Prostate gland (tissue), 2 donors: ENCODE results near the gene CLCN2. TPM values are rescaled to one million over a fixed set of nuclear protein-coding genes. Genes with fewer than 3 reads are reported as not detected.

Experiments
- DNase-seq: peaks from one replicate; pipeline ENCODE4 v3.0.0-alpha.2; 2019; ENCODE audit warnings: low spot score
- H3K27ac ChIP-seq, 2 donors: fragments of 200-600 bp; sonication (generic); 2 replicates each; pipeline ENCODE4 v1.5.1; 2017 to 2019
- H3K27me3 ChIP-seq: fragments of 200-600 bp; sonication (generic); replicated peaks from 2 replicates; pipeline ENCODE4 v1.5.1; 2019; ENCODE audit not compliant: insufficient read depth
- H3K36me3 ChIP-seq, 2 donors: fragments of 200-600 bp; sonication (generic); 1 replicate in 1 of 2; 2 replicates in 1 of 2; pipeline versions ENCODE4 v1.5.1 to v1.8.1; 2017 to 2019
- H3K4me1 ChIP-seq: fragments of 200-600 bp; sonication (generic); replicated peaks from 2 replicates; pipeline ENCODE4 v1.5.1; 2019
- H3K4me3 ChIP-seq, 2 donors: fragments of 200-600 bp; sonication (generic); 2 replicates each; pipeline ENCODE4 v1.5.1; 2017 to 2019
- H3K9me3 ChIP-seq: fragments of 200-600 bp; sonication (generic); 2 replicates; pipeline ENCODE4 v1.5.1; 2017
- POLR2A ChIP-seq: fragments of 450-650 bp; IDR thresholded peaks from one replicate; pipeline ENCODE4 v1.6.1; 2016; ENCODE audit warnings: antibody characterized with exemption, mild to moderate bottlenecking
- POLR2AphosphoS5 ChIP-seq: sonication (generic); formaldehyde crosslinking; IDR thresholded peaks from one replicate; pipeline ENCODE4 v1.6.1; 2017; ENCODE audit warnings: antibody characterized with exemption
- WGBS: methylation state at CpG from one replicate; pipeline ENCODE4 v1.1.5; 2018; 5-methylcytosine and 5-hydroxymethylcytosine counted together
- intact Hi-C: fragments of 100-400 bp; cut with DNase I; formaldehyde crosslinking; loops from one replicate; pipeline ENCODE4 v1.14.2; 2022
- total RNA-seq, 2 donors: library from RNA; depleted of rRNA; stranded (reverse); fragments of >200 nt; gene quantifications; one replicate each; pipeline ENCODE4 v1.1.0, GENCODE V29; 2016
- TF ChIP-seq, protein P1 (sequence below), 4 experiments: fragments of 200-600 bp in 2 of 4; fragments of 450-650 bp in 2 of 4; sonication (generic) in 2 of 4; IDR thresholded peaks; 1 replicate in 3 of 4; 2 replicates in 1 of 4; pipeline ENCODE4 v1.5.1; 2016 to 2019; ENCODE audit warnings: antibody characterized with exemption in 4 of 4, mild to moderate bottlenecking in 2 of 4, moderate library complexity in 2 of 4

The CLCN2 gene
- total RNA-seq, 2 donors from 2014 or later, result 4.9 to 47.5 TPM

DNA sequence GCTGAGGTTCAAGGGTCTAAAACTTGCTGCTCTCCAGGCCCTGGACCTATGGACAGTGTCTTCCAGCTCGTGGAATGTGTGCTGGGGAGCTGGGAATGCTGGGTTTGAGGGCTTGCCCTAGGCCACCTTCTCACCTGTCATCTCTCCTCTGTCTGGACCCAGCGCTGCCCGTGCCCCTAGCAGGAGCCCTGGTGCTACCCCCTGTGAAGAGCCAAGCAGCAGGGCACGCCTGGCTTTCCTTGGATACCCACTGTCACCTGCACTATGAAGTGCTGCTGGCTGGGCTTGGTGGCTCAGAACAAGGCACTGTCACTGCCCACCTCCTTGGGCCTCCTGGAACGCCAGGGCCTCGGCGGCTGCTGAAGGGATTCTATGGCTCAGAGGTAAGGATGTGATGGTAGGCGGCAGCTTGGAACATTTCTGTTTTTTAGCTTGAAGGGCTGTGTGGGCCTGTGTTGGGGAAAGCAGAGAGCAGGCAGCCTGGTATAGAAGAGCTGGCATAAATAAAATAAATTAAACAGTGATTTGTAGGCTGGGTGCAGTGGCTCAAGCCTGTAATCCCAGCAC lies 23.5 kb upstream of the CLCN2 start:
- no peak overlapping the region for H3K4me3 ChIP-seq
- H3K4me1 ChIP-seq, result no peaks in the 10 kb centered on the region
- no peaks in the 10 kb centered on the region for H3K9me3 ChIP-seq
- TF ChIP-seq, protein P1, sequence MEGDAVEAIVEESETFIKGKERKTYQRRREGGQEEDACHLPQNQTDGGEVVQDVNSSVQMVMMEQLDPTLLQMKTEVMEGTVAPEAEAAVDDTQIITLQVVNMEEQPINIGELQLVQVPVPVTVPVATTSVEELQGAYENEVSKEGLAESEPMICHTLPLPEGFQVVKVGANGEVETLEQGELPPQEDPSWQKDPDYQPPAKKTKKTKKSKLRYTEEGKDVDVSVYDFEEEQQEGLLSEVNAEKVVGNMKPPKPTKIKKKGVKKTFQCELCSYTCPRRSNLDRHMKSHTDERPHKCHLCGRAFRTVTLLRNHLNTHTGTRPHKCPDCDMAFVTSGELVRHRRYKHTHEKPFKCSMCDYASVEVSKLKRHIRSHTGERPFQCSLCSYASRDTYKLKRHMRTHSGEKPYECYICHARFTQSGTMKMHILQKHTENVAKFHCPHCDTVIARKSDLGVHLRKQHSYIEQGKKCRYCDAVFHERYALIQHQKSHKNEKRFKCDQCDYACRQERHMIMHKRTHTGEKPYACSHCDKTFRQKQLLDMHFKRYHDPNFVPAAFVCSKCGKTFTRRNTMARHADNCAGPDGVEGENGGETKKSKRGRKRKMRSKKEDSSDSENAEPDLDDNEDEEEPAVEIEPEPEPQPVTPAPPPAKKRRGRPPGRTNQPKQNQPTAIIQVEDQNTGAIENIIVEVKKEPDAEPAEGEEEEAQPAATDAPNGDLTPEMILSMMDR (IDR thresholded peaks at IDR 0.05), result no peak
- TF ChIP-seq POLR2A (no peak), POLR2AphosphoS5 (no peak)
- H3K36me3 ChIP-seq, result no peaks in the 10 kb centered on the region
- DNase-seq, result no peak
- 97% methylated on average over 8 of the region's 8 CpGs for whole genome bisulfite sequencing
- no peaks in the 10 kb centered on the region for H3K27me3 ChIP-seq
- H3K27ac ChIP-seq, result no peak overlapping the region
- intact Hi-C loops, result no loop called here

DNA sequence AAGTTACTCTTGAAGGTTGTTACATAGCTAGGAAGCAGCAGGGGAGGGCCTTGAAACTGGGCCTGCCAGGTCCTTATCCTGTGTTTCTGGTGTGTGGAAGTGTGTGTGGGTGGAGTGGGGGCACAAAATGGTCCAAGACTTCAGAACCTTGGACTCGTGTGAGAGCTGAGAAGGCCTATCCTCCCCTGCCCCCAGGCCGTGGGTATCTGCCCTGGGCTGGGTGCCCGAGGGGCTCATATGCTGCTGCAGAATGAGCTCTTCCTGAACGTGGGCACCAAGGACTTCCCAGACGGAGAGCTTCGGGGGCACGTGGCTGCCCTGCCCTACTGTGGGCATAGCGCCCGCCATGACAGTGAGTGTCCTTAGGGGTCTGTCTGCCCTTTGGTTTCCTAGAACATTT lies 22.9 kb upstream of the CLCN2 start:
- WGBS, result 89% methylated on average over 9 of the region's 9 CpGs

DNA sequence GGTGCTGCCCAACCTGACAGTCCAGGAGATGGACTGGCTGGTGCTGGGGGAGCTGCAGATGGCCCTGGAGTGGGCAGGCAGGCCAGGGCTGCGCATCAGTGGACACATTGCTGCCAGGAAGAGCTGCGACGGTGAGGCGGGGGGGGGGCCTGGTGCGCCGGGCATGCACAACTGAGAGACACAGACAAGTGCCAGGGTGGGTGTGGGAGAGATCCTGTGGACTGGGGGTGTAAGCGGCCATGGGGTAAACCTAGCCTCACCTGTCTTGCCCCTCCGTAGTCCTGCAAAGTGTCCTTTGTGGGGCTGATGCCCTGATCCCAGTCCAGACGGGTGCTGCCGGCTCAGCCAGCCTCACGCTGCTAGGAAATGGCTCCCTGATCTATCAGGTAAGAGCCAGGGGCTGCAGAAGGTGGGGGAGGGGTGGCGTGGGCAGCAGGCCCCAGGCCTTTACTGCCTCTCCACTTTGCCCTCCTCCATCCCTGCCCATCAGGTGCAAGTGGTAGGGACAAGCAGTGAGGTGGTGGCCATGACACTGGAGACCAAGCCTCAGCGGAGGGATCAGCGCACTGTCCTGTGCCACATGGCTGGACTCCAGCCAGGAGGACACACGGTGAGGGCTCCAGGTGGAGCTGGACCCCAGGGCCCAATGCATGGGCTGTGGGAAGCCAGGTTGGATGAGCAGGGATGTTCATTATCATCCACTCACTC lies 21.8 kb upstream of the CLCN2 start:
- H3K4me3 ChIP-seq, result no peak overlapping the region
- no peaks in the 10 kb centered on the region for H3K27me3 ChIP-seq
- H3K9me3 ChIP-seq, result no peaks in the 10 kb centered on the region
- H3K27ac ChIP-seq, result no peak overlapping the region
- WGBS, result 96% methylated on average over 15 of the region's 15 CpGs
- no peaks in the 10 kb centered on the region for H3K4me1 ChIP-seq
- intact Hi-C loops, result no loop called here
- TF ChIP-seq POLR2A (no peak), POLR2AphosphoS5 (no peak)
- TF ChIP-seq, protein P1 (IDR thresholded peaks at IDR 0.05), result no peak
- no peak for DNase-seq
- H3K36me3 ChIP-seq, result no peaks in the 10 kb centered on the region

More for the DNA sequence above, 22.9 kb upstream of the CLCN2 start:
- H3K4me3 ChIP-seq, result no peak overlapping the region
- no peak for DNase-seq
- H3K36me3 ChIP-seq, result no peaks in the 10 kb centered on the region
- no peaks in the 10 kb centered on the region for H3K9me3 ChIP-seq
- H3K4me1 ChIP-seq, result no peaks in the 10 kb centered on the region
- no peak overlapping the region for H3K27ac ChIP-seq
- intact Hi-C loops, result no loop called here
- no peaks in the 10 kb centered on the region for H3K27me3 ChIP-seq
- no peak for TF ChIP-seq POLR2A
- TF ChIP-seq POLR2AphosphoS5, result no peak
- TF ChIP-seq, protein P1 (IDR thresholded peaks at IDR 0.05), result no peak

DNA sequence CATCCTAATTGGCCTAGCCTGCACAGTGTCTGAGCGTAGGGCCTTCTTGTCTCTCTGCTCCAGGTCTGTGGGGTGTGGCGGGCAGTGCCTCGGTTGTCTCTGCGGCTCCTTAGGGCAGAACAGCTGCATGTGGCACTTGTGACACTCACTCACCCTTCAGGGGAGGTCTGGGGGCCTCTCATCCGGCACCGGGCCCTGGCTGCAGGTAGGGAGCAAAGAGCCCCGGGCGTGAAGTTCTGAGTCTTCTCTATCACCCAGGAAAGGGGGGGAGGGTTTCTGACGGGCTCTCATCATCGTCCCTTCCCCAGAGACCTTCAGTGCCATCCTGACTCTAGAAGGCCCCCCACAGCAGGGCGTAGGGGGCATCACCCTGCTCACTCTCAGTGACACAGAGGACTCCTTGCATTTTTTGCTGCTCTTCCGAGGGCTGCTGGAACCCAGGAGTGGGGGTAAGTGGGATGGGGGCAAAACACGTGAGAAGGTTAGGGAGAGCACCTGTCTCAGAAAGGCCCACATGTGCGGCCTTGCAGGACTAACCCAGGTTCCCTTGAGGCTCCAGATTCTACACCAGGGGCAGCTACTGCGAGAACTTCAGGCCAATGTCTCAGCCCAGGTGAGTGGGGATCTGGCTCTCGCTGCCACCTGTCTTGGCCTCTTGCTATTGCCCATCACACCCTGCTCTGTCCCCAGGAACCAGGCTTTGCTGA lies 21.1 kb upstream of the CLCN2 start:
- no peaks in the 10 kb centered on the region for H3K4me1 ChIP-seq
- no peaks in the 10 kb centered on the region for H3K27me3 ChIP-seq
- whole genome bisulfite sequencing, result 91% methylated on average over 16 of the region's 16 CpGs
- H3K9me3 ChIP-seq, result no peaks in the 10 kb centered on the region
- H3K36me3 ChIP-seq, result no peaks in the 10 kb centered on the region
- no peak overlapping the region for H3K4me3 ChIP-seq
- intact Hi-C loops, result no loop called here
- H3K27ac ChIP-seq, result no peak overlapping the region
- TF ChIP-seq POLR2A (no peak), POLR2AphosphoS5 (no peak)
- TF ChIP-seq, protein P1 (IDR thresholded peaks at IDR 0.05), result no peak
- no peak for DNase-seq
